Stimulated activated CD8-positive, alpha-beta memory T cell treated with anti-CD3 and anti-CD28 coated beads, Interleukin-2, amount 100 ng/mL, for 1 hour (primary cell): ENCODE results near the gene HSFY2.
"Not testable (repeated sequence)": the region's sequence is repeated elsewhere in the genome, so short reads cannot be mapped to it uniquely, and the experiment has no call there.

Experiments used
- DNase-seq, 2 donors: peaks; one replicate each; pipeline ENCODE4 v3.0.0-alpha.2; 2020; ENCODE audit warnings: low read depth in 2 of 2

Gene HSFY2

DNA sequence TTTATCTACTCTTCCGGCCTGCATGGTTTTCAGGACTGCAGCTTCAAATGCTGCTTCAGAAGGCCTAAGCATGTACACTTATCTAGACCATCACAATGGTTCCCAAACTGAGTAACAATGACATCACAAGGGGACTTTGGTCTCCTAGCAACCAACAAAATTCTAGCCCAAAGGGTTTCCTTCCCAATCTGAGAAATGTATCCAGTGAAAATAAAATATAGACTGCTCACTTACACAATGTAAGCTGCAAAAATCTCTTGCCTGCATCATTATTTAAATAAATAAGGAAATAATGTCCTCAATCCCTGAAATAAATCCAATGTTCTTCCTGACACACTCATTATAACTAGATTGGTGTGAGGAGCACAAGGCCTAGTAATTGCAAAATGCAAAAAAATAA is at the start of gene HSFY2:
Gene HSFY2 (minus strand): TSS at position 101 of the 400 bp plus-strand sequence. CDS start 117 bp downstream, outside the sequence.
- not testable (repeated sequence) for DNase-seq

DNA sequence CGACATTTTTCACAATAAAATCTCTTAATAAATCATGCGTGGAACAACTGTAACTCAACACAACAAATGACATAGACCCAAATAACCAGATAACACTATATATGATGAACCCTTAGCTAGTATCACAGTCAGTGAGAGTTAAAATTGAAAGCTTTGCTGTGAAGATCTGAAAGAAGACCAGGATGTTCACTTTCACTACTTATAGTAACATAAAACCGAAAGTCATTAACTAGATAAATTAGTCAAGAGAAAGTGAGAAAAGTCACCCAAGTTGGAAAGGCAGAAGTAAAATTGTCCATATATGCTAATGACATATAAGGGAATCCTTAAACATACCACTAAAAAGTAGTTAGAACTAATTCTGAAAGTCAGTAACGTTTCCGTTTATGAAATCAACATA is 42.2 kb upstream of the HSFY2 start:
- not testable (repeated sequence) for DNase-seq

DNA sequence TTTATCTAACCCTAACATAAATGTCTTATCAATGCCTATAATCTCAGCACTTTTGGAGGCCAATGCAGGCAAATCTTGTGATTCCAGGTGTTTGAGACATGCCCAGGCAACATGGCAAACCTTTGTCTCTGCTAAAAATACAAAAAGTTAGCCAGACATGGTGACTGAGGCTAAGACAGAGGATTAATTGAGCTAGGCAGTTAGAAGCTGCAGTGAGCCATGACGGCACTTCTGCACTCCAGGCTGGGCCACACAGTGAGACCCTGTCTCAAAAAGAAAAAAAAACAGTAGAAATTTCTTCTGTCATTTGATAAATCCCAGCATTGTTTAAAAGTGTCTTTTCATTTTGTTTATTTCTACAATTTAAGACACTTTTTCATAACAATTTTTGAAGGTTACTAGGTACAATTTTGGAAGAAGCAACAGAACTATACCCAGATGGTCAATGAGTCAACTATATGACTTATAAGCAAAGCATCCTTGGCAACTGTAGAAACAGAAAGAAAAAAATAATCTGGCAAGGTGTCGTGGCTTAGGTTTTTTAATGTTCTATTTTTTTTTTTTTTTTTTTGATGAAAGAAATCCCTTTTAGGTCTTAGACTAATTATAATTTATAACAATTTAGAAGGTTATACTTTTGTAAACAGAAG is 15.3 kb upstream of the HSFY2 start:
- not testable (repeated sequence) for DNase-seq

- not testable (repeated sequence) for DNase-seq
Measured at GRCh38 chrY:18754077-18754476, 19.5 kb downstream of the HSFY2 start.

DNA sequence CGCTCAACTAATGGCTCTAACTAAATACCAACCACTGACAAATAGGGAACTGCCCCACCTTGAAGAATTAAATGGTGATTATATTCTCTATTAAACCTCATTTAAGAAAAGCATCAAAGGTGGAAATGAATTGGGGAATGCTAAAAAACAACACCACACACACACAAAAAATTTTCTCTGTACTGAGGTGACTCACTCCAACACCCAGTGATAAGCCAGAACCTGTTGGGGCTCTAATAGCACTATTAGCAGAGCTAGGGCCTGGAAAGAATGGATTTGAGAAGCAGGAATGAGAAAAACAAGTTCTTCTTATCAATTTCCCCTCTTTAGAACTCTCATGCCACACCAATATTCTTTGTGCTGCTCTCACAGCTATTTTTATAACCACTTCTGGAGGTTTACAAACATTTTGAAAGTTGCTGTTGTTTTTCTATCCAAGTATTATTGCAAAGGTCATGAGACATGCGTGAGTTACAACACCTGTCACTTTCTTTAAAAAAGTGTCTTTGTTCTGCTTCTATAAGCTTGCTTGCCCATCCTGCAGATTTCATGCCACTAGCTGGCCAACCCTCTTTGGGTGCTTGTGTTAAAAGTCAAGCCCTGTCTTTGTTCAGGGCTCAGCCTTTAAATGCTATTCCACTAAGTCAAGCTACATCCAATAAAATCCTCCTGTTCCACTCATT is 20.3 kb downstream of the HSFY2 start:
- DNase-seq: not testable (repeated sequence)

DNA sequence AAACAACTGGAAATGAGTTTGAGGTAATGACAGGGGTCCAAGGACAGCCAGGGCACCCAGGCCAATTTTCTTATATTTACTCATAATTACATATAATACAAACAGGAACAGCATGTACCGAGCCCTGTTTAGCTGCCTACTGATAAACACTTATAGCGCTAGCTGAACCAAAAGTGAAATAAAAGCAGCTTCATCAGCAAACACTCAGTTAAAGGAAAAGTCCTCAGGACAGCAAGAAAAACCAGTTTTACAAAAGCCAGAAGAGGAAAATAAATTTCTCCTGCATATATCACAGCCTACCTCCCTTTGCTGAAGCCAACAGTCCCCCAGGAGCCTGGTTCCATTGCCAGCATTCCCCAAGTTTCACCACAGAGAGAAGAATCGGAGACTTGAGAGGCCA is 49.8 kb downstream of the HSFY2 start:
- not testable (repeated sequence) for DNase-seq
